ENCODE results near the gene SELENON. TPM values are rescaled to one million over a fixed set of nuclear protein-coding genes. Genes with fewer than 3 reads are reported as not detected.
A peak's percentile ranks its signal among the peaks of the same experiment; 100 is the strongest.

SELENON gene
- total and polyA plus RNA-seq, 9 of the 15 experiments (the other 6 are each of a cell fraction or from before 2014, with no cell fraction given): 0.43 to 26.7 (median 7.0) TPM

DNA sequence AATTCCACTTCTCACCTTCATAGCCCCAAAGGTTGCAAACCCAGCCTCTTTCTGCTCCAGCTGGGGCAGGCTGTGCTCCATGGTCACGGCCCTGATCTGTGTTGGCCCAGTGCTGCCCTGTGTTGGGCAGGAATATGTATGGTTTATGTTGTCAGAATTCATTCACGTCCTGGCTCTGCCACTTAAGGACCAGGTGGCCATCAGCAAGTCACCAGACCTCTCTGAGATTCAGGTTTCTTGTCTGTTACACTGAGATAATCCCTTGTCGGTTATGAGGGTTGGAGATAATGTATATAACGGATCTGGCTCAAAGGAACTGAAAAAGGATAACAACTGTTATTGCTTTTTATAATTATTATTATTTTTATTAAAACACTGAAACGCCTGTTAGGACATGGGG lies 39.1 kb upstream of the SELENON start (continued):
- TF ChIP-seq TAL1 (IDR thresholded peaks at IDR 0.05): peak; percentile 97
- TF ChIP-seq, protein P1, sequence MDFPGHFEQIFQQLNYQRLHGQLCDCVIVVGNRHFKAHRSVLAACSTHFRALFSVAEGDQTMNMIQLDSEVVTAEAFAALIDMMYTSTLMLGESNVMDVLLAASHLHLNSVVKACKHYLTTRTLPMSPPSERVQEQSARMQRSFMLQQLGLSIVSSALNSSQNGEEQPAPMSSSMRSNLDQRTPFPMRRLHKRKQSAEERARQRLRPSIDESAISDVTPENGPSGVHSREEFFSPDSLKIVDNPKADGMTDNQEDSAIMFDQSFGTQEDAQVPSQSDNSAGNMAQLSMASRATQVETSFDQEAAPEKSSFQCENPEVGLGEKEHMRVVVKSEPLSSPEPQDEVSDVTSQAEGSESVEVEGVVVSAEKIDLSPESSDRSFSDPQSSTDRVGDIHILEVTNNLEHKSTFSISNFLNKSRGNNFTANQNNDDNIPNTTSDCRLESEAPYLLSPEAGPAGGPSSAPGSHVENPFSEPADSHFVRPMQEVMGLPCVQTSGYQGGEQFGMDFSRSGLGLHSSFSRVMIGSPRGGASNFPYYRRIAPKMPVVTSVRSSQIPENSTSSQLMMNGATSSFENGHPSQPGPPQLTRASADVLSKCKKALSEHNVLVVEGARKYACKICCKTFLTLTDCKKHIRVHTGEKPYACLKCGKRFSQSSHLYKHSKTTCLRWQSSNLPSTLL (IDR thresholded peaks at IDR 0.05): no peak
- no peak for TF ChIP-seq ZZZ3 (IDR thresholded peaks at IDR 0.05)
- TF ChIP-seq, protein P2, sequence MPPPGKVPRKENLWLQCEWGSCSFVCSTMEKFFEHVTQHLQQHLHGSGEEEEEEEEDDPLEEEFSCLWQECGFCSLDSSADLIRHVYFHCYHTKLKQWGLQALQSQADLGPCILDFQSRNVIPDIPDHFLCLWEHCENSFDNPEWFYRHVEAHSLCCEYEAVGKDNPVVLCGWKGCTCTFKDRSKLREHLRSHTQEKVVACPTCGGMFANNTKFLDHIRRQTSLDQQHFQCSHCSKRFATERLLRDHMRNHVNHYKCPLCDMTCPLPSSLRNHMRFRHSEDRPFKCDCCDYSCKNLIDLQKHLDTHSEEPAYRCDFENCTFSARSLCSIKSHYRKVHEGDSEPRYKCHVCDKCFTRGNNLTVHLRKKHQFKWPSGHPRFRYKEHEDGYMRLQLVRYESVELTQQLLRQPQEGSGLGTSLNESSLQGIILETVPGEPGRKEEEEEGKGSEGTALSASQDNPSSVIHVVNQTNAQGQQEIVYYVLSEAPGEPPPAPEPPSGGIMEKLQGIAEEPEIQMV (tag; conservative IDR thresholded peaks at IDR 0.05; ENCODE audit: low read depth): 0 out of 2 replicates have a peak, but pooled peaks have one; percentile 10
- no peak for TF ChIP-seq SIX5 (IDR thresholded peaks at IDR 0.05; ENCODE audit: borderline replicate concordance in 1 of 2, insufficient read depth in 1 of 2, low read depth in 1 of 2, low read length in 2 of 2)
- TF ChIP-seq ZNF121 (CRISPR knock-in tag; conservative IDR thresholded peaks at IDR 0.05): no peak
- TF ChIP-seq PHB (CRISPR knock-in tag; IDR thresholded peaks at IDR 0.05): no peak
- TF ChIP-seq, protein P3, sequence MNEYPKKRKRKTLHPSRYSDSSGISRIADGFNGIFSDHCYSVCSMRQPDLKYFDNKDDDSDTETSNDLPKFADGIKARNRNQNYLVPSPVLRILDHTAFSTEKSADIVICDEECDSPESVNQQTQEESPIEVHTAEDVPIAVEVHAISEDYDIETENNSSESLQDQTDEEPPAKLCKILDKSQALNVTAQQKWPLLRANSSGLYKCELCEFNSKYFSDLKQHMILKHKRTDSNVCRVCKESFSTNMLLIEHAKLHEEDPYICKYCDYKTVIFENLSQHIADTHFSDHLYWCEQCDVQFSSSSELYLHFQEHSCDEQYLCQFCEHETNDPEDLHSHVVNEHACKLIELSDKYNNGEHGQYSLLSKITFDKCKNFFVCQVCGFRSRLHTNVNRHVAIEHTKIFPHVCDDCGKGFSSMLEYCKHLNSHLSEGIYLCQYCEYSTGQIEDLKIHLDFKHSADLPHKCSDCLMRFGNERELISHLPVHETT (CRISPR knock-in tag; conservative IDR thresholded peaks at IDR 0.05 in 1 of 2, IDR thresholded peaks at IDR 0.05 in 1 of 2): peak in 1 of 2 experiments; percentile 76; a peak in 2 of 4 replicates
- TF ChIP-seq JUND (IDR thresholded peaks at IDR 0.05; ENCODE audit: borderline replicate concordance, low read depth, low read length): peak; percentile 57; the same call in 1 of the 2 replicates
- TF ChIP-seq JUND (tag; IDR thresholded peaks at IDR 0.05; ENCODE audit: borderline replicate concordance, low read depth, low read length): no peak; the same call in 2 of the 3 replicates
- TF ChIP-seq MCM3 (IDR thresholded peaks at IDR 0.05): no peak
- no peak for TF ChIP-seq ZNF408 (CRISPR knock-in tag; IDR thresholded peaks at IDR 0.05; ENCODE audit: low read depth)
- TF ChIP-seq SMARCE1 (IDR thresholded peaks at IDR 0.05): peak; percentile 60; the same call in 1 of the 2 replicates
- TF ChIP-seq NFE2L1 (tag; IDR thresholded peaks at IDR 0.05; ENCODE audit: borderline replicate concordance, low read depth): no peak
- TF ChIP-seq MEF2D (tag; conservative IDR thresholded peaks at IDR 0.05; ENCODE audit: low read depth): no peak
- TF ChIP-seq KDM1A (IDR thresholded peaks at IDR 0.05): peak; percentile 95 to 96
- TF ChIP-seq ZNF830 (CRISPR knock-in tag; IDR thresholded peaks at IDR 0.05): no peak
- TF ChIP-seq, protein P4, sequence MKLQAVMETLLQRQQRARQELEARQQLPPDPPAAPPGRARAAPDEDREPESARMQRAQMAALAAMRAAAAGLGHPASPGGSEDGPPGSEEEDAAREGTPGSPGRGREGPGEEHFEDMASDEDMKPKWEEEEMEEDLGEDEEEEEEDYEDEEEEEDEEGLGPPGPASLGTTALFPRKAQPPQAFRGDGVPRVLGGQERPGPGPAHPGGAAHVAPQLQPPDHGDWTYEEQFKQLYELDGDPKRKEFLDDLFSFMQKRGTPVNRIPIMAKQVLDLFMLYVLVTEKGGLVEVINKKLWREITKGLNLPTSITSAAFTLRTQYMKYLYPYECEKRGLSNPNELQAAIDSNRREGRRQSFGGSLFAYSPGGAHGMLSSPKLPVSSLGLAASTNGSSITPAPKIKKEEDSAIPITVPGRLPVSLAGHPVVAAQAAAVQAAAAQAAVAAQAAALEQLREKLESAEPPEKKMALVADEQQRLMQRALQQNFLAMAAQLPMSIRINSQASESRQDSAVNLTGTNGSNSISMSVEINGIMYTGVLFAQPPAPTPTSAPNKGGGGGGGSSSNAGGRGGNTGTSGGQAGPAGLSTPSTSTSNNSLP (IDR thresholded peaks at IDR 0.05; ENCODE audit: borderline replicate concordance, low read depth, low read length): 0 out of 2 replicates have a peak, but pooled peaks have one; percentile 14
- TF ChIP-seq MTA3 (IDR thresholded peaks at IDR 0.05; ENCODE audit: borderline replicate concordance): peak; percentile 37; the same call in 1 of the 2 replicates
- peak; percentile 89 for TF ChIP-seq STAT5A (IDR thresholded peaks at IDR 0.05; ENCODE audit: borderline replicate concordance, low read length)
- peak; percentile 78 for TF ChIP-seq ZNF644 (tag; IDR thresholded peaks at IDR 0.05; ENCODE audit: low read depth)
- TF ChIP-seq, protein P5, sequence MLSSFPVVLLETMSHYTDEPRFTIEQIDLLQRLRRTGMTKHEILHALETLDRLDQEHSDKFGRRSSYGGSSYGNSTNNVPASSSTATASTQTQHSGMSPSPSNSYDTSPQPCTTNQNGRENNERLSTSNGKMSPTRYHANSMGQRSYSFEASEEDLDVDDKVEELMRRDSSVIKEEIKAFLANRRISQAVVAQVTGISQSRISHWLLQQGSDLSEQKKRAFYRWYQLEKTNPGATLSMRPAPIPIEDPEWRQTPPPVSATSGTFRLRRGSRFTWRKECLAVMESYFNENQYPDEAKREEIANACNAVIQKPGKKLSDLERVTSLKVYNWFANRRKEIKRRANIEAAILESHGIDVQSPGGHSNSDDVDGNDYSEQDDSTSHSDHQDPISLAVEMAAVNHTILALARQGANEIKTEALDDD (IDR thresholded peaks at IDR 0.05): peak; percentile 39; the same call in 1 of the 2 replicates

All from K562 (cell line).